ENCODE measurements around the gene HTT. TPM values are rescaled to one million over a fixed set of nuclear protein-coding genes. Genes with fewer than 3 reads are reported as not detected.

HTT gene
- total RNA-seq, 3 donors from 2014 or later (not counting 1 experiment from before 2014, with no cell fraction given): 132 to 175 (median 165) TPM

- Histone ChIP-seq H3K4me3 (ENCODE audit: low read length) (no peak overlapping the region), H3K27me3 (ENCODE audit: control insufficient read depth, insufficient read depth, low read length) (no peaks in the 10 kb centered on the region), H3K9me3 (ENCODE audit: control insufficient read depth, insufficient read depth, low read length) (no peaks in the 10 kb centered on the region), H3K27ac (ENCODE audit: low read length) (no peak overlapping the region), H3K36me3 (ENCODE audit: control insufficient read depth, insufficient read depth, low read length) (peaks cover 64% of the 10 kb centered on the region), H3K4me1 (ENCODE audit: control insufficient read depth, insufficient read depth, low read length) (no peaks in the 10 kb centered on the region)
- Mint-ChIP-seq H3K9me3 (no peaks in the 10 kb centered on the region), H3K4me3 (no peak overlapping the region), H3K27ac (peak overlapping the region in 1 of 2 donors; percentile 29), H3K4me1 (peaks cover 0 to 8% of the 10 kb centered on the region in 2 donors), H3K27me3 (ENCODE audit: low read depth in 2 of 2) (no peaks in the 10 kb centered on the region), H3K36me3 (peaks cover 6% of the 10 kb centered on the region)
- intact Hi-C loops (cut with micrococcal nuclease): no loop called here
- TF ChIP-seq, protein P1, sequence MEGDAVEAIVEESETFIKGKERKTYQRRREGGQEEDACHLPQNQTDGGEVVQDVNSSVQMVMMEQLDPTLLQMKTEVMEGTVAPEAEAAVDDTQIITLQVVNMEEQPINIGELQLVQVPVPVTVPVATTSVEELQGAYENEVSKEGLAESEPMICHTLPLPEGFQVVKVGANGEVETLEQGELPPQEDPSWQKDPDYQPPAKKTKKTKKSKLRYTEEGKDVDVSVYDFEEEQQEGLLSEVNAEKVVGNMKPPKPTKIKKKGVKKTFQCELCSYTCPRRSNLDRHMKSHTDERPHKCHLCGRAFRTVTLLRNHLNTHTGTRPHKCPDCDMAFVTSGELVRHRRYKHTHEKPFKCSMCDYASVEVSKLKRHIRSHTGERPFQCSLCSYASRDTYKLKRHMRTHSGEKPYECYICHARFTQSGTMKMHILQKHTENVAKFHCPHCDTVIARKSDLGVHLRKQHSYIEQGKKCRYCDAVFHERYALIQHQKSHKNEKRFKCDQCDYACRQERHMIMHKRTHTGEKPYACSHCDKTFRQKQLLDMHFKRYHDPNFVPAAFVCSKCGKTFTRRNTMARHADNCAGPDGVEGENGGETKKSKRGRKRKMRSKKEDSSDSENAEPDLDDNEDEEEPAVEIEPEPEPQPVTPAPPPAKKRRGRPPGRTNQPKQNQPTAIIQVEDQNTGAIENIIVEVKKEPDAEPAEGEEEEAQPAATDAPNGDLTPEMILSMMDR (IDR thresholded peaks at IDR 0.05): no peak
- 100% methylated on average over 3 of the region's 4 CpGs for WGBS (ENCODE audit: insufficient coverage)
- no peak for ATAC-seq
- no peak for DNase-seq
These were observed 37.7 kb downstream of the HTT start for GRCh38 chr4:3112201-3112600.

- DNase-seq (no peak), ATAC-seq (no peak)
- Histone ChIP-seq H3K9me3 (ENCODE audit: control insufficient read depth, insufficient read depth, low read length) (no peaks in the 10 kb centered on the region), H3K4me3 (ENCODE audit: low read length) (no peak overlapping the region), H3K27ac (ENCODE audit: low read length) (no peak overlapping the region), H3K27me3 (ENCODE audit: control insufficient read depth, insufficient read depth, low read length) (no peaks in the 10 kb centered on the region), H3K4me1 (ENCODE audit: control insufficient read depth, insufficient read depth, low read length) (no peaks in the 10 kb centered on the region), H3K36me3 (ENCODE audit: control insufficient read depth, insufficient read depth, low read length) (peaks cover 64% of the 10 kb centered on the region)
- WGBS (ENCODE audit: insufficient coverage): 94% methylated on average over 4 of the region's 5 CpGs
- no peak overlapping the region for H3K4me3 Mint-ChIP-seq
- intact Hi-C loops (cut with micrococcal nuclease): no loop called here
- H3K27ac Mint-ChIP-seq: peak overlapping the region in 1 of 2 donors; percentile 29
- peaks cover 0 to 8% of the 10 kb centered on the region in 2 donors for H3K4me1 Mint-ChIP-seq
- peaks cover 6% of the 10 kb centered on the region for H3K36me3 Mint-ChIP-seq
- H3K9me3 Mint-ChIP-seq: no peaks in the 10 kb centered on the region
- TF ChIP-seq, protein P1 (IDR thresholded peaks at IDR 0.05): no peak
- H3K27me3 Mint-ChIP-seq (ENCODE audit: low read depth in 2 of 2): no peaks in the 10 kb centered on the region
These were observed 38.4 kb downstream of the HTT start for GRCh38 chr4:3112609-3113469.

GRCh38 chr4:3114377-3114776 lies 39.9 kb downstream of the HTT start:
- Mint-ChIP-seq H3K27ac (no peak overlapping the region), H3K9me3 (no peaks in the 10 kb centered on the region), H3K4me1 (peaks cover 0 to 8% of the 10 kb centered on the region in 2 donors), H3K27me3 (ENCODE audit: low read depth in 2 of 2) (no peaks in the 10 kb centered on the region), H3K4me3 (no peak overlapping the region), H3K36me3 (peaks cover 7% of the 10 kb centered on the region)
- H3K27me3 ChIP-seq (ENCODE audit: control insufficient read depth, insufficient read depth, low read length): no peaks in the 10 kb centered on the region
- H3K36me3 ChIP-seq (ENCODE audit: control insufficient read depth, insufficient read depth, low read length): peaks cover 68% of the 10 kb centered on the region
- TF ChIP-seq, protein P1 (IDR thresholded peaks at IDR 0.05): no peak
- no peak overlapping the region for H3K27ac ChIP-seq (ENCODE audit: low read length)
- no peaks in the 10 kb centered on the region for H3K9me3 ChIP-seq (ENCODE audit: control insufficient read depth, insufficient read depth, low read length)
- H3K4me3 ChIP-seq (ENCODE audit: low read length): no peak overlapping the region
- 98% methylated on average over 6 of the region's 6 CpGs for WGBS (ENCODE audit: insufficient coverage)
- no peaks in the 10 kb centered on the region for H3K4me1 ChIP-seq (ENCODE audit: control insufficient read depth, insufficient read depth, low read length)
- intact Hi-C loops (cut with micrococcal nuclease): no loop called here
- DNase-seq (no peak), ATAC-seq (no peak)
